HepG2 (cell line): ENCODE data around the gene MTARC1. TPM values are rescaled to one million over a fixed set of nuclear protein-coding genes. Genes with fewer than 3 reads are reported as not detected.

Source experiments
- ATAC-seq: fragments of 200-7000 bp; cut with Tn5 transposase; 3 replicates; pipeline ENCODE4 v1.9.1; 2020; ENCODE audit warnings: mild to moderate bottlenecking, moderate library complexity
- BruUV-seq: library from RNA; stranded (reverse); fragments of 400-500 nt; replicated peaks from 2 replicates; lab custom pipeline; 2021; lab: Mats Ljungman, UMichigan
- CTCF ChIA-PET: fragments of 300-600 bp; formaldehyde crosslinking; extraction: SDS; loops from one replicate; lab custom pipeline; 2021; ENCODE audit warnings: low total read pairs, inconsistent platforms, low intra/inter-chr PET ratio; lab: Yijun Ruan, JAX
- POLR2A ChIA-PET: fragments of 350-600 bp; sonication (Branson Sonifier 250); formaldehyde crosslinking; loops from one replicate; lab custom pipeline; 2020; ENCODE audit warnings: antibody characterized with exemption, inconsistent platforms; lab: Yijun Ruan, JAX
- DNase-seq: peaks from one replicate; pipeline ENCODE4 v3.0.0-alpha.2; 2015; ENCODE audit warnings: low spot score
- FAIRE-seq: peaks from 3 replicates; lab custom pipeline; 2011; peaks lifted over from hg19 to GRCh38; lab: Jason Lieb, UNC
- H2AFZ ChIP-seq: one replicate; pipeline ENCODE4 v1.6.1; 2011; ENCODE audit warnings: low read length, inconsistent platforms
- H3K27ac ChIP-seq: fragments of 300-600 bp; 3 replicates; pipeline ENCODE4 v1.8.0; 2011; ENCODE audit warnings: mixed run types, mild to moderate bottlenecking, mixed read lengths, low read length, inconsistent platforms; ENCODE audit not compliant: insufficient read depth; ENCODE audit errors: extremely low read length
- H3K27me3 ChIP-seq, 2 experiments: fragments of 200-600 bp in 1 of 2; 2 replicates in 1 of 2; 3 replicates in 1 of 2; pipeline versions ENCODE4 v1.6.0 to v1.8.0; 2011; ENCODE audit warnings: low read length in 2 of 2, mild to moderate bottlenecking in 2 of 2, moderate library complexity in 2 of 2, inconsistent platforms in 1 of 2; ENCODE audit not compliant: insufficient read depth in 2 of 2, control insufficient read depth in 1 of 2
- H3K36me3 ChIP-seq, 2 experiments: fragments of 200-600 bp in 1 of 2; replicated peaks in 1 of 2; 2 replicates in 1 of 2; 3 replicates in 1 of 2; pipeline versions ENCODE4 v1.5.1 to v1.8.0; 2011; ENCODE audit warnings: low read length in 2 of 2, inconsistent platforms in 1 of 2; ENCODE audit not compliant: insufficient read depth in 2 of 2, control insufficient read depth in 1 of 2
- H3K4me1 ChIP-seq: 2 replicates; pipeline ENCODE4 v1.5.1; 2012; ENCODE audit warnings: low read length, inconsistent platforms; ENCODE audit not compliant: insufficient read depth
- H3K4me2 ChIP-seq: 2 replicates; pipeline ENCODE4 v1.6.0; 2011; ENCODE audit warnings: low read depth, low read length, inconsistent platforms
- H3K4me3 ChIP-seq, 3 experiments: fragments of 200-600 bp in 1 of 3; sonication (generic), shearing (Covaris generic) in 1 of 3; replicated peaks in 1 of 3; 2 replicates each; pipeline ENCODE4 v1.5.1; 2011 to 2016; ENCODE audit warnings: low read length in 3 of 3, inconsistent platforms in 2 of 3, low read depth in 2 of 3, mild to moderate bottlenecking in 2 of 3, control low read depth in 1 of 3, mixed read lengths in 1 of 3; ENCODE audit not compliant: insufficient read depth in 1 of 3
- H3K79me2 ChIP-seq: one replicate; pipeline ENCODE4 v1.6.1; 2011; ENCODE audit warnings: low read length, inconsistent platforms; ENCODE audit not compliant: insufficient read depth
- H3K9ac ChIP-seq: 2 replicates; pipeline ENCODE4 v1.6.0; 2011; ENCODE audit warnings: mild to moderate bottlenecking, low read depth, low read length, inconsistent platforms; ENCODE audit not compliant: insufficient read depth
- H3K9me3 ChIP-seq: 2 replicates; pipeline ENCODE4 v1.5.1; 2012; ENCODE audit warnings: mild to moderate bottlenecking, low read length
- H4K20me1 ChIP-seq: 2 replicates; pipeline ENCODE4 v1.6.0; 2011; ENCODE audit warnings: inconsistent platforms, mild to moderate bottlenecking, low read length, moderate library complexity; ENCODE audit not compliant: insufficient read depth
- HOXA3 ChIP-seq: sonication (generic); formaldehyde crosslinking; IDR thresholded peaks from 2 replicates; pipeline ENCODE4 v1.5.0; 2020; ENCODE audit warnings: missing genetic modification reagents
- SRSF1 ChIP-seq: fragments of 200-400 bp; formaldehyde crosslinking; optimal IDR thresholded peaks from 2 replicates; pipeline ENCODE3; 2017; ENCODE audit warnings: mild to moderate bottlenecking, low read depth, low read length, moderate library complexity
- SRSF9 ChIP-seq: fragments of 200-400 bp; formaldehyde crosslinking; IDR thresholded peaks from 2 replicates; pipeline ENCODE4 v1.6.1; 2018; ENCODE audit warnings: borderline replicate concordance, mild to moderate bottlenecking, low read depth, low read length; ENCODE audit not compliant: insufficient read depth, poor library complexity, severe bottlenecking
- STAT6 ChIP-seq: sonication (generic); formaldehyde crosslinking; IDR thresholded peaks from 2 replicates; pipeline ENCODE4 v1.4.0; 2020; ENCODE audit warnings: missing genetic modification reagents, mild to moderate bottlenecking, borderline replicate concordance
- ZBTB38 ChIP-seq: sonication (generic); formaldehyde crosslinking; IDR thresholded peaks from 2 replicates; pipeline ENCODE4 v1.5.1; 2020; ENCODE audit warnings: mild to moderate bottlenecking, missing genetic modification reagents
- ZEB1 ChIP-seq: IDR thresholded peaks from 2 replicates; pipeline ENCODE4 v1.6.1; 2012; ENCODE audit warnings: mild to moderate bottlenecking, low read depth, inconsistent platforms; ENCODE audit not compliant: insufficient replicate concordance
- ZNF18 ChIP-seq: sonication (generic); formaldehyde crosslinking; IDR thresholded peaks from 2 replicates; pipeline ENCODE4 v1.8.0; 2022; ENCODE audit warnings: mild to moderate bottlenecking, missing genetic modification reagents; ENCODE audit not compliant: insufficient replicate concordance
- ZNF296 ChIP-seq: sonication (generic); formaldehyde crosslinking; conservative IDR thresholded peaks from 2 replicates; pipeline ENCODE4 v1.5.0; 2020; ENCODE audit warnings: mild to moderate bottlenecking, missing genetic modification reagents
- ZNF512B ChIP-seq: sonication (generic); formaldehyde crosslinking; IDR thresholded peaks from 2 replicates; pipeline ENCODE4 v1.5.1; 2020; ENCODE audit warnings: missing genetic modification reagents, mild to moderate bottlenecking, borderline replicate concordance
- ZXDC ChIP-seq: sonication (generic); formaldehyde crosslinking; IDR thresholded peaks from 2 replicates; pipeline ENCODE4 v1.5.0; 2020; ENCODE audit warnings: mild to moderate bottlenecking, missing genetic modification reagents
- WGBS: methylation state at CpG from one replicate; pipeline ENCODE4 v1.1.6; 2017; ENCODE audit warnings: low lambda C conversion rate; 5-methylcytosine and 5-hydroxymethylcytosine counted together
- in situ Hi-C: cut with HindIII; loops from 2 replicates; pipeline ENCODE4 v1.10.0; 2017; ENCODE audit warnings: low pct_unique_long_range_greater_than_20kb; ENCODE audit not compliant: extremely low pct_ligation_motif_present
- intact Hi-C: fragments of 100-400 bp; cut with micrococcal nuclease; formaldehyde crosslinking; loops from one replicate; pipeline ENCODE4 v1.10.0; 2022; ENCODE audit not compliant: unreplicated experiment
- polyA plus RNA-seq, 8 experiments: library from polyadenylated mRNA; depleted of rRNA in 3 of 8; stranded (reverse) in 7 of 8; unstranded in 1 of 8; fragments of >200 nt; fragmentation: Illumina TruSeq in 4 of 8; extraction: Trizol in 4 of 8; gene quantifications; 2 replicates each; pipeline versions ENCODE4 v1.2.1 to v1.2.3, GENCODE V29; 2011 to 2016; ENCODE audit warnings: low read depth in 4 of 8, missing spikeins in 1 of 8, mixed read lengths in 1 of 8; ENCODE audit not compliant: insufficient read depth in 1 of 8
- total RNA-seq, 5 experiments: library from RNA; depleted of rRNA; stranded (reverse); fragments of >200 nt; fragmentation: Illumina TruSeq; extraction: Trizol; gene quantifications; 2 replicates each; pipeline ENCODE4 v1.2.3, GENCODE V29; 2016; ENCODE audit warnings: low read depth in 1 of 5

Gene MTARC1
- total and polyA plus RNA-seq, 2 of the 13 experiments (the other 11 are each of a cell fraction or from before 2014, with no cell fraction given): 19.4 to 106 TPM

- TF ChIP-seq ZNF512B (CRISPR knock-in tag) (no peak), ZBTB38 (no peak), ZNF18 (no peak), HOXA3 (CRISPR knock-in tag) (no peak)
These were observed 39.9 kb upstream of the MTARC1 start (continued) for GRCh38 chr1:220746851-220747250.

GRCh38 chr1:220747437-220748088 lies 39.1 kb upstream of the MTARC1 start:
- intact Hi-C loops: loop anchor here (1.0 to 2.0 kb wide), 3 partner anchors 14 to 57 kb away; partner anchors contain the start of gene C1orf115
- no peak for TF ChIP-seq SRSF9
- no peak for TF ChIP-seq ZNF296 (CRISPR knock-in tag)
- peak; percentile 13 for TF ChIP-seq ZEB1
- TF ChIP-seq STAT6: 0 out of 2 replicates have a peak, but pooled peaks have one; percentile 60
- peak; percentile 21; the same call in 1 of the 2 replicates for TF ChIP-seq ZXDC (CRISPR knock-in tag)
- TF ChIP-seq SRSF1: peak; percentile 8

More at GRCh38 chr1:220747437-220748088, 39.1 kb upstream of the MTARC1 start:
- H2AFZ ChIP-seq: peak overlapping the region; percentile 83
- H3K4me2 ChIP-seq: peak overlapping the region; percentile 95
- peak; percentile 9; the same call in 1 of the 3 replicates for ATAC-seq
- H3K27me3 ChIP-seq: peaks cover 0 to 16% of the 10 kb centered on the region in 2 experiments; a peak in 3 of 5 replicates
- no peak for FAIRE-seq
- peak overlapping the region; percentile 76 for H3K9ac ChIP-seq
- no peak for DNase-seq
- no peaks in the 10 kb centered on the region for H4K20me1 ChIP-seq
- peak overlapping the region; percentile 65 to 87 (median 79) for H3K4me3 ChIP-seq
- H3K27ac ChIP-seq: peak overlapping the region; percentile 68
- ChIA-PET POLR2A (interaction anchor here (0.8 to 4.5 kb wide), 12 partner anchors 10 to 62 kb away, joined by 3 to 59 read pairs (median 6); partner anchors contain the start of gene MTARC1), CTCF (interaction anchor here (1.4 kb wide), 1 partner anchor 14 kb away, joined by 5 read pairs; no protein-coding TSS in a partner anchor)
- in situ Hi-C loops: no loop called here
- no peaks in the 10 kb centered on the region for H3K36me3 ChIP-seq
- H3K4me1 ChIP-seq: peaks cover 57% of the 10 kb centered on the region
- H3K79me2 ChIP-seq: peaks cover 23% of the 10 kb centered on the region
- WGBS: 4% methylated on average over 12 of the region's 18 CpGs
- H3K9me3 ChIP-seq: no peaks in the 10 kb centered on the region
- BruUV-seq: TSS peak; percentile 57
